ENCODE data around the gene NR1I3. TPM values are rescaled to one million over a fixed set of nuclear protein-coding genes. Genes with fewer than 3 reads are reported as not detected.

Gene NR1I3
- total and polyA plus RNA-seq, 2 of the 13 experiments (the other 11 are each of a cell fraction or from before 2014, with no cell fraction given), result 0.62 to 0.95 TPM

- peaks cover 77% of the 10 kb centered on the region for H3K4me1 ChIP-seq (ENCODE audit: insufficient read depth, low read length)
- FAIRE-seq, result peak; percentile 26
- TF ChIP-seq KDM6A (CRISPR knock-in tag; IDR thresholded peaks at IDR 0.05; ENCODE audit: low read depth) (peak; percentile 21; the same call in 1 of the 2 replicates), ZNF343 (CRISPR knock-in tag; IDR thresholded peaks at IDR 0.05) (no peak), AGO1 (IDR thresholded peaks at IDR 0.05; ENCODE audit: low read depth, low read length, poor library complexity, severe bottlenecking) (peak; percentile 60), ZBTB33 (CRISPR knock-in tag; IDR thresholded peaks at IDR 0.05) (no peak), POLR2A (IDR thresholded peaks at IDR 0.05; ENCODE audit: insufficient read depth in 1 of 2, low read depth in 2 of 2, low read length in 2 of 2) (peak; percentile 32 to 50; a peak in 2 of 4 replicates), PRDM4 (CRISPR knock-in tag; IDR thresholded peaks at IDR 0.05; ENCODE audit: borderline replicate concordance) (no peak), SIN3A (IDR thresholded peaks at IDR 0.05; ENCODE audit: borderline replicate concordance, low read depth, low read length) (0 out of 2 replicates have a peak, but pooled peaks have one; percentile 40), SMARCE1 (IDR thresholded peaks at IDR 0.05; ENCODE audit: borderline replicate concordance) (no peak), ZNF235 (CRISPR knock-in tag; IDR thresholded peaks at IDR 0.05; ENCODE audit: borderline replicate concordance) (no peak), ERF (CRISPR knock-in tag; IDR thresholded peaks at IDR 0.05) (0 out of 2 replicates have a peak, but pooled peaks have one; percentile 18), GATA4 (IDR thresholded peaks at IDR 0.05; ENCODE audit: borderline replicate concordance, low read depth) (peak; percentile 17; the same call in 1 of the 2 replicates), ZBTB20 (CRISPR knock-in tag; IDR thresholded peaks at IDR 0.05; ENCODE audit: borderline replicate concordance, low read depth) (0 out of 2 replicates have a peak, but pooled peaks have one; percentile 25), RARA (CRISPR knock-in tag; IDR thresholded peaks at IDR 0.05) (peak; percentile 13), ZNF557 (CRISPR knock-in tag; IDR thresholded peaks at IDR 0.05) (no peak), ZBTB49 (CRISPR knock-in tag; IDR thresholded peaks at IDR 0.05; ENCODE audit: borderline replicate concordance) (no peak), GMEB2 (CRISPR knock-in tag; IDR thresholded peaks at IDR 0.05; ENCODE audit: low read depth) (no peak), POLR2AphosphoS5 (IDR thresholded peaks at IDR 0.05; ENCODE audit: low read depth, low read length) (peak; percentile 71)
These were observed 18.0 kb downstream of the NR1I3 start for GRCh38 chr1:161220002-161220401.

More at GRCh38 chr1:161220002-161220401, 18.0 kb downstream of the NR1I3 start:
- ATAC-seq (no peak), DNase-seq (ENCODE audit: low spot score) (no peak)
- BruUV-seq (replicated peaks), result no TSS peak
- intact Hi-C loops (cut with micrococcal nuclease; ENCODE audit: unreplicated experiment) (no loop called here), in situ Hi-C loops (cut with HindIII; ENCODE audit: extremely low pct_ligation_motif_present, low pct_unique_long_range_greater_than_20kb) (loop anchor here (10.0 kb wide), 1 partner anchor 165 kb away; no protein-coding TSS in a partner anchor)
- ChIA-PET POLR2A (interaction anchor here (0.8 to 12.5 kb wide), 12 partner anchors 10 to 170 kb away, joined by 3 to 357 read pairs (median 8); partner anchors contain the start of genes ADAMTS4, DEDD, NDUFS2 and NR1I3), CTCF (ENCODE audit: low intra/inter-chr PET ratio, low total read pairs) (no interaction called here)
- Histone ChIP-seq H3K27ac (ENCODE audit: extremely low read length, insufficient read depth, low read length) (peak overlapping the region; percentile 99), H3K36me3 (replicated peaks in 1 of 2; ENCODE audit: control insufficient read depth in 1 of 2, insufficient read depth in 2 of 2, low read length in 2 of 2) (peaks cover 1 to 14% of the 10 kb centered on the region in 2 experiments; a peak in 3 of 5 replicates), H4K20me1 (ENCODE audit: insufficient read depth, low read length) (peaks cover 11% of the 10 kb centered on the region), H3K4me3 (replicated peaks in 1 of 3; ENCODE audit: insufficient read depth in 1 of 3, low read depth in 2 of 3, low read length in 3 of 3) (peak overlapping the region; percentile 25 to 35 (median 33)), H3K4me2 (ENCODE audit: low read depth, low read length) (peak overlapping the region; percentile 87), H3K79me2 (ENCODE audit: insufficient read depth, low read length) (peaks cover 23% of the 10 kb centered on the region), H3K9ac (ENCODE audit: insufficient read depth, low read depth, low read length) (peak overlapping the region; percentile 40), H3K9me3 (ENCODE audit: low read length) (no peaks in the 10 kb centered on the region), H3K27me3 (ENCODE audit: control insufficient read depth in 1 of 2, insufficient read depth in 2 of 2, low read length in 2 of 2) (no peaks in the 10 kb centered on the region; a peak in 1 of 5 replicates), H2AFZ (ENCODE audit: low read length) (no peak overlapping the region)
- 3% methylated on average over 5 of the region's 5 CpGs for WGBS (ENCODE audit: low lambda C conversion rate)
